Trophoblast cell (in vitro differentiated cells and primary cell): ENCODE results near the gene RBM19.

Experiments
- DNase-seq, 2 donors: peaks; one replicate each; pipeline ENCODE4 v3.0.0-alpha.2; 2016
- H2AFZ ChIP-seq: 2 replicates; pipeline ENCODE4 v1.6.1; 2013; ENCODE audit warnings: low read length, moderate library complexity, mild to moderate bottlenecking; ENCODE audit not compliant: insufficient read depth, poor library complexity
- H2AK5ac ChIP-seq: 2 replicates; pipeline ENCODE4 v1.6.1; 2013; ENCODE audit warnings: mild to moderate bottlenecking, low read length
- H2BK120ac ChIP-seq: 2 replicates; pipeline ENCODE4 v1.6.1; 2013; ENCODE audit warnings: low read length, mild to moderate bottlenecking, moderate library complexity; ENCODE audit not compliant: insufficient read depth, poor library complexity
- H2BK12ac ChIP-seq: 2 replicates; pipeline ENCODE4 v1.6.1; 2013; ENCODE audit warnings: mild to moderate bottlenecking, low read length, moderate library complexity
- H2BK5ac ChIP-seq: 2 replicates; pipeline ENCODE4 v1.6.1; 2013; ENCODE audit warnings: low read length, low read depth, moderate library complexity, mild to moderate bottlenecking; ENCODE audit not compliant: poor library complexity
- H3K14ac ChIP-seq: 2 replicates; pipeline ENCODE4 v1.6.1; 2013; ENCODE audit warnings: mild to moderate bottlenecking, low read length
- H3K18ac ChIP-seq: 2 replicates; pipeline ENCODE4 v1.6.1; 2013; ENCODE audit warnings: mild to moderate bottlenecking, low read length
- H3K23ac ChIP-seq: 2 replicates; pipeline ENCODE4 v1.6.1; 2013; ENCODE audit warnings: low read length
- H3K27ac ChIP-seq: 2 replicates; pipeline ENCODE4 v1.5.1; 2013; ENCODE audit warnings: low read depth, mild to moderate bottlenecking, inconsistent platforms, low read length, moderate library complexity
- H3K27me3 ChIP-seq: 2 replicates; pipeline ENCODE4 v1.6.1; 2013; ENCODE audit warnings: inconsistent platforms, mild to moderate bottlenecking, low read length, moderate library complexity; ENCODE audit not compliant: insufficient read depth
- H3K36me3 ChIP-seq, 2 experiments: 1 replicate in 1 of 2; 2 replicates in 1 of 2; pipeline ENCODE4 v1.6.1; 2013; ENCODE audit warnings: low read length in 2 of 2, mild to moderate bottlenecking in 2 of 2, moderate library complexity in 1 of 2; ENCODE audit not compliant: insufficient read depth in 2 of 2, control insufficient read depth in 1 of 2
- H3K4ac ChIP-seq: 2 replicates; pipeline ENCODE4 v1.6.1; 2013; ENCODE audit warnings: low read depth, mild to moderate bottlenecking, low read length, moderate library complexity
- H3K4me1 ChIP-seq, 2 experiments: 1 replicate in 1 of 2; 2 replicates in 1 of 2; pipeline ENCODE4 v1.6.1; 2013; ENCODE audit warnings: low read length in 2 of 2, mild to moderate bottlenecking in 2 of 2, moderate library complexity in 1 of 2; ENCODE audit not compliant: insufficient read depth in 2 of 2, control insufficient read depth in 1 of 2
- H3K4me2 ChIP-seq: 2 replicates; pipeline ENCODE4 v1.6.1; 2013; ENCODE audit warnings: inconsistent platforms, mild to moderate bottlenecking, low read length, moderate library complexity
- H3K4me3 ChIP-seq: 2 replicates; pipeline ENCODE4 v1.5.1; 2013; ENCODE audit warnings: mild to moderate bottlenecking, low read depth, low read length, inconsistent platforms
- H3K79me1 ChIP-seq: one replicate; pipeline ENCODE4 v1.6.1; 2013; ENCODE audit warnings: low read length
- H3K79me2 ChIP-seq: 2 replicates; pipeline ENCODE4 v1.6.1; 2013; ENCODE audit warnings: low read length, mild to moderate bottlenecking; ENCODE audit not compliant: control insufficient read depth, insufficient read depth, poor library complexity
- H3K9ac ChIP-seq: 2 replicates; pipeline ENCODE4 v1.6.1; 2013; ENCODE audit warnings: mild to moderate bottlenecking, low read length
- H3K9me3 ChIP-seq: 2 replicates; pipeline ENCODE4 v1.6.1; 2013; ENCODE audit warnings: low read depth, mild to moderate bottlenecking, control low read depth, inconsistent platforms, low read length; ENCODE audit not compliant: insufficient read depth
- H4K12ac ChIP-seq: 2 replicates; pipeline ENCODE4 v1.6.1; 2013; ENCODE audit warnings: low read depth, mild to moderate bottlenecking, low read length, moderate library complexity
- H4K8ac ChIP-seq: 2 replicates; pipeline ENCODE4 v1.6.1; 2013; ENCODE audit warnings: low read depth, mild to moderate bottlenecking, low read length, moderate library complexity
- H4K91ac ChIP-seq: one replicate; pipeline ENCODE4 v1.6.1; 2013; ENCODE audit warnings: low read depth, mild to moderate bottlenecking, low read length, moderate library complexity
- WGBS: extraction: QIAGEN DNeasy Blood & Tissue Kit; methylation state at CpG from one replicate; pipeline ENCODE4 v1.1.7; 2013; ENCODE audit warnings: missing lambda C conversion rate; ENCODE audit not compliant: insufficient read length, insufficient coverage; ENCODE audit errors: extremely low coverage; 5-methylcytosine and 5-hydroxymethylcytosine counted together

RBM19 gene

GRCh38 chr12:113987261-113988063, 21.3 kb upstream of the RBM19 start:
- H3K4me3 ChIP-seq = no peak overlapping the region
- no peaks in the 10 kb centered on the region for H3K27me3 ChIP-seq
- no CpG with 5 or more reads among the region's 6 CpGs for WGBS
- no peak overlapping the region for H4K12ac ChIP-seq
- no peaks in the 10 kb centered on the region for H3K79me2 ChIP-seq
- no peaks in the 10 kb centered on the region for H3K79me1 ChIP-seq
- H3K23ac ChIP-seq = no peak overlapping the region
- no peak for DNase-seq
- H2BK120ac ChIP-seq = no peak overlapping the region
- H3K9me3 ChIP-seq = no peaks in the 10 kb centered on the region
- H3K4me2 ChIP-seq = no peak overlapping the region
- no peak overlapping the region for H3K18ac ChIP-seq
- no peak overlapping the region for H3K14ac ChIP-seq
- H2AFZ ChIP-seq = no peak overlapping the region
- H3K27ac ChIP-seq = no peak overlapping the region
- H3K4ac ChIP-seq = no peak overlapping the region
- no peak overlapping the region for H2AK5ac ChIP-seq
- H2BK12ac ChIP-seq = no peak overlapping the region
- no peak overlapping the region for H4K8ac ChIP-seq
- no peaks in the 10 kb centered on the region for H3K36me3 ChIP-seq
- no peaks in the 10 kb centered on the region for H3K4me1 ChIP-seq
- H2BK5ac ChIP-seq = no peak overlapping the region
- no peak overlapping the region for H3K9ac ChIP-seq
- H4K91ac ChIP-seq = no peak overlapping the region

- Histone ChIP-seq H2AK5ac (no peak overlapping the region), H3K4me2 (no peak overlapping the region), H4K12ac (no peak overlapping the region), H3K36me3 (no peaks in the 10 kb centered on the region), H3K9me3 (no peaks in the 10 kb centered on the region), H2BK5ac (no peak overlapping the region), H4K91ac (no peak overlapping the region), H3K4me1 (no peaks in the 10 kb centered on the region), H3K14ac (no peak overlapping the region), H3K4ac (no peak overlapping the region), H3K79me2 (no peaks in the 10 kb centered on the region), H3K18ac (no peak overlapping the region), H3K9ac (no peak overlapping the region), H3K23ac (no peak overlapping the region), H2AFZ (no peak overlapping the region), H3K27ac (no peak overlapping the region), H2BK120ac (no peak overlapping the region), H3K79me1 (no peaks in the 10 kb centered on the region), H4K8ac (no peak overlapping the region), H3K4me3 (no peak overlapping the region), H2BK12ac (no peak overlapping the region), H3K27me3 (no peaks in the 10 kb centered on the region)
- WGBS = no CpG with 5 or more reads among the region's 4 CpGs
- DNase-seq = no peak
These were observed 18.3 kb upstream of the RBM19 start for GRCh38 chr12:113984464-113984863.

GRCh38 chr12:113983777-113984448, 17.8 kb upstream of the RBM19 start:
- Histone ChIP-seq H4K8ac (no peak overlapping the region), H3K14ac (no peak overlapping the region), H2BK120ac (no peak overlapping the region), H3K79me1 (no peaks in the 10 kb centered on the region), H3K79me2 (no peaks in the 10 kb centered on the region), H2AFZ (no peak overlapping the region), H3K23ac (no peak overlapping the region), H3K27me3 (no peaks in the 10 kb centered on the region), H3K36me3 (no peaks in the 10 kb centered on the region), H3K9me3 (no peaks in the 10 kb centered on the region), H3K9ac (no peak overlapping the region), H3K4me3 (no peak overlapping the region), H2BK5ac (no peak overlapping the region), H2BK12ac (no peak overlapping the region), H2AK5ac (no peak overlapping the region), H4K12ac (no peak overlapping the region), H3K4me2 (no peak overlapping the region), H4K91ac (no peak overlapping the region), H3K18ac (no peak overlapping the region), H3K4me1 (no peaks in the 10 kb centered on the region), H3K27ac (no peak overlapping the region), H3K4ac (no peak overlapping the region)
- no CpG with 5 or more reads among the region's 4 CpGs for WGBS
- DNase-seq = no peak

GRCh38 chr12:113983265-113983664, 17.1 kb upstream of the RBM19 start:
- Histone ChIP-seq H3K14ac (no peak overlapping the region), H3K9me3 (no peaks in the 10 kb centered on the region), H2AFZ (no peak overlapping the region), H3K4ac (no peak overlapping the region), H4K12ac (no peak overlapping the region), H3K27ac (no peak overlapping the region), H2BK5ac (no peak overlapping the region), H3K23ac (no peak overlapping the region), H2BK12ac (no peak overlapping the region), H3K4me3 (no peak overlapping the region), H3K79me1 (no peaks in the 10 kb centered on the region), H3K9ac (no peak overlapping the region), H3K27me3 (no peaks in the 10 kb centered on the region), H3K18ac (no peak overlapping the region), H3K36me3 (no peaks in the 10 kb centered on the region), H2AK5ac (no peak overlapping the region), H4K91ac (no peak overlapping the region), H3K79me2 (no peaks in the 10 kb centered on the region), H3K4me1 (no peaks in the 10 kb centered on the region), H2BK120ac (no peak overlapping the region), H4K8ac (no peak overlapping the region), H3K4me2 (no peak overlapping the region)
- DNase-seq = no peak
- WGBS = no CpG with 5 or more reads among the region's 2 CpGs
